Measurements from ENCODE around the gene PDGFRB. TPM values are rescaled to one million over a fixed set of nuclear protein-coding genes. Genes with fewer than 3 reads are reported as not detected.

PDGFRB gene
- total RNA-seq, 4 donors from 2014 or later = 20.2 to 56.3 (median 28.3) TPM

DNA sequence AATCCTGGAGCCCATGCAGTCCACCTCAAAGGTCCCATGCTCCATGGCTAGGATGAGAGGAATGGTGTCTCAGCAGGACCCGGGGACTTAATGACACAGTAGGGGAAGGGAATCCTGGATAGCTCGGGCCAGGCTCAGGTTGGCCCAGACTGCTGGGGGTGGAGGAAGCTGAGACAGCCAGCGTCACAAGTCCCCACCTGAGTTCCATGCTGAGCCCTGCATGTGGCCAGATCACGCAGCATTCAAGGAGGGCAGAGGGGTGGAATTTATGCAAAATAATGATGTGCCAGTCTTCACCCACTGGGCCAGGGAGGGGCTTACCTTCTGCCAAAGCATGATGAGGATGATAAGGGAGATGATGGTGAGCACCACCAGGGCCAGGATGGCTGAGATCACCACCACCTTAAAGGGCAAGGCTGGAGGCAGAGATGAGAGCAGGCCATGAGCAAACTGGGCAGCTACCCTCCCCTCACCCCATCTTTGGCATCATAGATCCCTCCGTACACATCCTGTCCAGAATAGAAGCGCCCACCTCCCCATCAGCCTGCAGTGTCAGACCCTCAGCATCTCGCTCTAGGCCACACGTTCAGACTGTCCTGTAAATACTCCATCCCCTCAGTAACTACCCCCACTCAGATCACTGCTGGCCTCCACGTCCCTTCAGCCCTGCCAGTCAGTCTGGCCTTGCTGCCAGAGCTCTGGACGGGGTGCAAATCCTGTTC lies 29.3 kb downstream of the PDGFRB start:
- Histone ChIP-seq H3K36me3 (no peaks in the 10 kb centered on the region), H3K27ac (no peak overlapping the region)
- no peak for DNase-seq

DNA sequence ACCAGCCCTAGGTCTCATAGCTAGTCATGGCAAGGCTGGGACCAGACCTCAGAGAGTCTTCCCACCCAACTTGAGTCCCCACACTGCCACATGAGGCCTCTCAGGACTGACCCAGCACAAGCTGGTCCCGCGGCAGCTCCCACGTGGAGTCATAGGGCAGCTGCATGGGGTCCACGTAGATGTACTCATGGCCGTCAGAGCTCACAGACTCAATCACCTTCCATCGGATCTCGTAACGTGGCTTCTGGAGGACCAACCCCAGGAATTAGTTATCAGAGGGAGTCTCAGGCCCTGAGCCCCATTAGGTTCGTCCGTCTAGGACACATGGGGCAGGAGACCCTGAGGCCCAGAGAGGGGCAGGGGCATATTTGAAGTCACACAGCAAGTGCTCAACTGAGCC lies 30.3 kb downstream of the PDGFRB start:
- DNase-seq = no peak
- in situ Hi-C loops (cut with MboI; ENCODE audit: low pct_ligation_motif_present in 1 of 4, low pct_unique_long_range_greater_than_20kb in 1 of 4, low sequenced_read_pairs in 3 of 4) = loop anchor here in 2 of 4 donors (25.0 kb wide), 1 partner anchor 312 kb away; the partner anchor contains the start of gene RPS14 (in 2 of the 2)
- Histone ChIP-seq H3K27ac (no peak overlapping the region), H3K4me1 (peaks cover 3 to 20% (median 7%) of the 10 kb centered on the region in 4 donors), H3K4me3 (no peak overlapping the region), H3K27me3 (no peaks in the 10 kb centered on the region), H3K9me3 (no peaks in the 10 kb centered on the region), H3K36me3 (no peaks in the 10 kb centered on the region)
- no peak for TF ChIP-seq POLR2A (IDR thresholded peaks at IDR 0.05)
- no peak for TF ChIP-seq EP300 (IDR thresholded peaks at IDR 0.05; ENCODE audit: low read depth)
- TF ChIP-seq, protein P1, sequence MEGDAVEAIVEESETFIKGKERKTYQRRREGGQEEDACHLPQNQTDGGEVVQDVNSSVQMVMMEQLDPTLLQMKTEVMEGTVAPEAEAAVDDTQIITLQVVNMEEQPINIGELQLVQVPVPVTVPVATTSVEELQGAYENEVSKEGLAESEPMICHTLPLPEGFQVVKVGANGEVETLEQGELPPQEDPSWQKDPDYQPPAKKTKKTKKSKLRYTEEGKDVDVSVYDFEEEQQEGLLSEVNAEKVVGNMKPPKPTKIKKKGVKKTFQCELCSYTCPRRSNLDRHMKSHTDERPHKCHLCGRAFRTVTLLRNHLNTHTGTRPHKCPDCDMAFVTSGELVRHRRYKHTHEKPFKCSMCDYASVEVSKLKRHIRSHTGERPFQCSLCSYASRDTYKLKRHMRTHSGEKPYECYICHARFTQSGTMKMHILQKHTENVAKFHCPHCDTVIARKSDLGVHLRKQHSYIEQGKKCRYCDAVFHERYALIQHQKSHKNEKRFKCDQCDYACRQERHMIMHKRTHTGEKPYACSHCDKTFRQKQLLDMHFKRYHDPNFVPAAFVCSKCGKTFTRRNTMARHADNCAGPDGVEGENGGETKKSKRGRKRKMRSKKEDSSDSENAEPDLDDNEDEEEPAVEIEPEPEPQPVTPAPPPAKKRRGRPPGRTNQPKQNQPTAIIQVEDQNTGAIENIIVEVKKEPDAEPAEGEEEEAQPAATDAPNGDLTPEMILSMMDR (IDR thresholded peaks at IDR 0.05) = no peak
- 94% methylated on average over 10 of the region's 10 CpGs; no CpG with 5 or more reads in 1 of the 2 donors for WGBS, 2 donors (ENCODE audit: low coverage in 1 of 2)
- intact Hi-C loops (cut with DNase I; ENCODE audit: low total_unique reads) = no loop called here

More for the DNA sequence above, 29.3 kb downstream of the PDGFRB start:
- 84% methylated on average over 10 of the region's 10 CpGs; no CpG with 5 or more reads in 1 of the 2 donors for WGBS, 2 donors (ENCODE audit: low coverage in 1 of 2)
- H3K4me1 ChIP-seq = peaks cover 3 to 21% (median 7%) of the 10 kb centered on the region in 4 donors
- TF ChIP-seq EP300 (IDR thresholded peaks at IDR 0.05; ENCODE audit: low read depth) (no peak), POLR2AphosphoS5 (IDR thresholded peaks at IDR 0.05) (no peak), POLR2A (IDR thresholded peaks at IDR 0.05) (no peak)
- TF ChIP-seq, protein P1 (IDR thresholded peaks at IDR 0.05) = no peak
- intact Hi-C loops (cut with DNase I; ENCODE audit: low total_unique reads) (no loop called here), in situ Hi-C loops (cut with MboI; ENCODE audit: low pct_ligation_motif_present in 1 of 4, low pct_unique_long_range_greater_than_20kb in 1 of 4, low sequenced_read_pairs in 3 of 4) (loop anchor here in 2 of 4 donors (25.0 kb wide), 1 partner anchor 311 kb away; the partner anchor contains the start of gene RPS14 (in 2 of the 2))
- H3K4me3 ChIP-seq = no peak overlapping the region
- no peaks in the 10 kb centered on the region for H3K27me3 ChIP-seq
- no peaks in the 10 kb centered on the region for H3K9me3 ChIP-seq

DNA sequence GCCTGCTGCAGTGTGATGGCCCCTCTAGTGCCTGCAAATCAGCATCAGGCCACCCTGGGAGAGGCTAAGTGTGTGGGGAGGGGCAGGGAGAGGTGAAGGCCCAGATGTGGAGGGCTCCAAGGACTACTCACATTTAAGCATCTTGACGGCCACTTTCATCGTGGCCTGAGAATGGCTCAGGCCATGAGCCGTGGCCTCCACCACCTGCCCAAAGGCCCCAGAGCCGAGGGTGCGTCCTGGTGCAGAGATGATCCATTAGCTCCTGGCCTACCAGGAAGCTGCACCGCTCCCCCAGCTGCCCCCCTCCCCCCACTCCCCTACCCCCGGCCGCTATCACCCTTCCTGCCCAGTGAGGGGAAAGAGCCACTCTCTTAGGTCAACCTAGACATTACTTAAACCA lies 31.0 kb downstream of the PDGFRB start:
- no peaks in the 10 kb centered on the region for H3K27me3 ChIP-seq
- DNase-seq = no peak
- in situ Hi-C loops (cut with MboI; ENCODE audit: low pct_ligation_motif_present in 1 of 4, low pct_unique_long_range_greater_than_20kb in 1 of 4, low sequenced_read_pairs in 3 of 4) (loop anchor here in 1 of 4 donors (25.0 kb wide), 1 partner anchor 287 kb away; no protein-coding TSS in a partner anchor), intact Hi-C loops (cut with DNase I; ENCODE audit: low total_unique reads) (no loop called here)
- 74 to 94% methylated on average over 5 of the region's 8 CpGs for WGBS, 2 donors (ENCODE audit: low coverage in 1 of 2)
- TF ChIP-seq, protein P1 (IDR thresholded peaks at IDR 0.05) = no peak
- no peak for TF ChIP-seq POLR2A (IDR thresholded peaks at IDR 0.05)
- TF ChIP-seq POLR2AphosphoS5 (IDR thresholded peaks at IDR 0.05) = no peak
- TF ChIP-seq EP300 (IDR thresholded peaks at IDR 0.05; ENCODE audit: low read depth) = no peak
- H3K27ac ChIP-seq = no peak overlapping the region
- H3K4me3 ChIP-seq = no peak overlapping the region
- no peaks in the 10 kb centered on the region for H3K36me3 ChIP-seq
- peaks cover under 1 to 13% (median 1%) of the 10 kb centered on the region in 4 donors for H3K4me1 ChIP-seq
- no peaks in the 10 kb centered on the region for H3K9me3 ChIP-seq

DNA sequence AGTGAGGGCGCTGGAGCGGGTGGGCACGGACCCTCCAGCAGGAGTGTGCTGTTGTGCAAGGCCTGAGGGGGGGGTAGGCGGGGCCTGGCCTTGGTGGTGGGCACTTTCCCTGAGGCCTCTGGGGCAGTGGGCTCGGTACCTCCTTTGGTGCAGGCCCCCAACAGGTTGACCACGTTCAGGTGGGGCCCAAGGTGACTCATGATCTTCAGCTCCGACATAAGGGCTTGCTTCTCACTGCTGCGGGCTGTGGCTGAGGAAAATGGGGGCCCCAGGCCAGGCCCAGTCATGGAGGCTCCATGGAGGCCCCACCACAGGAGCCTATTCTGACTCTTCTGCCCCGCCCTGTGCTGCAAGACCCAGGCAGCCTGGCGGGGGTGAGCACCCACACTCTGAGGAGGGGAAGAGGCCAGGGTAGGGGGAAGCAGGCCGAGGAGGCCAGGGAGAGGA lies 31.5 kb downstream of the PDGFRB start:
- no peak for DNase-seq
- H3K36me3 ChIP-seq = no peaks in the 10 kb centered on the region
- no peak overlapping the region for H3K4me3 ChIP-seq
- in situ Hi-C loops (cut with MboI; ENCODE audit: low pct_ligation_motif_present in 1 of 4, low pct_unique_long_range_greater_than_20kb in 1 of 4, low sequenced_read_pairs in 3 of 4) (loop anchor here in 1 of 4 donors (25.0 kb wide), 1 partner anchor 287 kb away; no protein-coding TSS in a partner anchor), intact Hi-C loops (cut with DNase I; ENCODE audit: low total_unique reads) (no loop called here)
- no peak overlapping the region for H3K27ac ChIP-seq
- no peaks in the 10 kb centered on the region for H3K9me3 ChIP-seq
- peaks cover 0 to 13% (median 0%) of the 10 kb centered on the region in 4 donors for H3K4me1 ChIP-seq
- 84% methylated on average over 11 of the region's 11 CpGs; no CpG with 5 or more reads in 1 of the 2 donors for WGBS, 2 donors (ENCODE audit: low coverage in 1 of 2)
- no peaks in the 10 kb centered on the region for H3K27me3 ChIP-seq
- no peak for TF ChIP-seq POLR2A (IDR thresholded peaks at IDR 0.05)
- no peak for TF ChIP-seq EP300 (IDR thresholded peaks at IDR 0.05; ENCODE audit: low read depth)
- no peak for TF ChIP-seq POLR2AphosphoS5 (IDR thresholded peaks at IDR 0.05)
- TF ChIP-seq, protein P1 (IDR thresholded peaks at IDR 0.05) = no peak
